HEK293 (cell line): ENCODE measurements around the gene RDX.
A peak's percentile ranks its signal among the peaks of the same experiment; 100 is the strongest.

Experiments
- CTCF ChIA-PET: fragments of 350-600 bp; formaldehyde crosslinking; extraction: SDS; loops from one replicate; lab custom pipeline; 2021; ENCODE audit warnings: antibody characterized with exemption; lab: Yijun Ruan, JAX
- POLR2A ChIA-PET: fragments of 300-600 bp; formaldehyde crosslinking; extraction: SDS; loops from one replicate; lab custom pipeline; 2020; ENCODE audit warnings: antibody characterized with exemption, inconsistent platforms; lab: Yijun Ruan, JAX
- H3K27ac ChIP-seq: fragments of 200-500 bp; sonication (Bioruptor generic); 2 replicates; pipeline ENCODE4 v1.5.1; 2014; ENCODE audit warnings: low read depth, low read length, control low read depth, inconsistent platforms; ENCODE audit errors: extremely low read depth
- H3K36me3 ChIP-seq, 2 experiments: fragments of 200-500 bp in 1 of 2; sonication (Bioruptor generic) in 1 of 2; 1 replicate in 1 of 2; 2 replicates in 1 of 2; pipeline ENCODE4 v1.5.1; 2014 to 2017; ENCODE audit warnings: inconsistent platforms in 2 of 2, low read length in 2 of 2; ENCODE audit not compliant: control insufficient read depth in 2 of 2, insufficient read depth in 1 of 2
- H3K4me1 ChIP-seq: fragments of 200-500 bp; sonication (Bioruptor generic); 2 replicates; pipeline ENCODE4 v1.5.1; 2014; ENCODE audit warnings: mild to moderate bottlenecking, low read length, inconsistent platforms; ENCODE audit not compliant: control insufficient read depth, insufficient read depth
- H3K4me3 ChIP-seq: 2 replicates; pipeline ENCODE4 v1.5.1; 2011; ENCODE audit warnings: low read depth, mild to moderate bottlenecking, control low read depth, low read length, moderate library complexity
- H3K9me3 ChIP-seq: fragments of 200-500 bp; sonication (Bioruptor generic); 2 replicates; pipeline ENCODE4 v1.5.1; 2014; ENCODE audit warnings: low read depth, low read length, inconsistent platforms; ENCODE audit not compliant: control insufficient read depth, insufficient read depth
- KLF1 ChIP-seq: fragments of 450-650 bp; formaldehyde crosslinking; IDR thresholded peaks from 2 replicates; pipeline ENCODE4 v1.5.1; 2016; ENCODE audit warnings: missing biosample characterization, missing genetic modification characterization
- KLF8 ChIP-seq: fragments of 450-650 bp; formaldehyde crosslinking; IDR thresholded peaks from 2 replicates; pipeline ENCODE4 v1.5.1; 2016; ENCODE audit warnings: missing biosample characterization, missing genetic modification characterization
- SALL2 ChIP-seq: fragments of 450-650 bp; formaldehyde crosslinking; IDR thresholded peaks from 2 replicates; pipeline ENCODE4 v1.5.0; 2017; ENCODE audit warnings: missing biosample characterization, mild to moderate bottlenecking, missing genetic modification characterization, borderline replicate concordance
- SP7 ChIP-seq: fragments of 450-650 bp; formaldehyde crosslinking; IDR thresholded peaks from 2 replicates; pipeline ENCODE4 v1.5.1; 2016; ENCODE audit warnings: missing biosample characterization, missing genetic modification characterization
- ZBTB17 ChIP-seq: fragments of 450-650 bp; formaldehyde crosslinking; IDR thresholded peaks from 2 replicates; pipeline ENCODE4 v1.5.1; 2016; ENCODE audit warnings: missing biosample characterization, missing genetic modification characterization
- ZBTB48 ChIP-seq: fragments of 450-650 bp; formaldehyde crosslinking; IDR thresholded peaks from 2 replicates; pipeline ENCODE4 v1.5.1; 2016; ENCODE audit warnings: missing biosample characterization, missing genetic modification characterization
- ZBTB7A ChIP-seq: fragments of 450-650 bp; formaldehyde crosslinking; IDR thresholded peaks from 2 replicates; pipeline ENCODE4 v1.5.1; 2016; ENCODE audit warnings: low read depth, missing biosample characterization, missing genetic modification characterization
- ZFP41 ChIP-seq: fragments of 450-650 bp; formaldehyde crosslinking; IDR thresholded peaks from 2 replicates; pipeline ENCODE4 v1.5.1; 2016; ENCODE audit warnings: missing biosample characterization, missing genetic modification characterization, borderline replicate concordance
- ZNF140 ChIP-seq: fragments of 450-650 bp; formaldehyde crosslinking; IDR thresholded peaks from 2 replicates; pipeline ENCODE4 v1.5.1; 2016; ENCODE audit warnings: missing biosample characterization, missing genetic modification characterization
- ZNF16 ChIP-seq: fragments of 450-650 bp; formaldehyde crosslinking; IDR thresholded peaks from 2 replicates; pipeline ENCODE4 v1.5.1; 2016; ENCODE audit warnings: low read depth, missing biosample characterization, missing genetic modification characterization
- ZNF211 ChIP-seq: fragments of 450-650 bp; formaldehyde crosslinking; IDR thresholded peaks from 2 replicates; pipeline ENCODE4 v1.5.1; 2016; ENCODE audit warnings: low read depth, missing biosample characterization, missing genetic modification characterization
- ZNF324 ChIP-seq: fragments of 450-650 bp; formaldehyde crosslinking; IDR thresholded peaks from 2 replicates; pipeline ENCODE4 v1.5.1; 2016; ENCODE audit warnings: missing biosample characterization, missing genetic modification characterization
- ZNF473 ChIP-seq: fragments of 450-650 bp; formaldehyde crosslinking; IDR thresholded peaks from 2 replicates; pipeline ENCODE4 v1.5.1; 2017; ENCODE audit warnings: missing biosample characterization, missing genetic modification characterization
- ZNF48 ChIP-seq: fragments of 450-650 bp; formaldehyde crosslinking; IDR thresholded peaks from 2 replicates; pipeline ENCODE4 v1.5.1; 2016; ENCODE audit warnings: missing biosample characterization, missing genetic modification characterization
- ZNF514 ChIP-seq: fragments of 450-650 bp; formaldehyde crosslinking; IDR thresholded peaks from 2 replicates; pipeline ENCODE4 v1.5.1; 2016; ENCODE audit warnings: missing biosample characterization, missing genetic modification characterization
- ZNF571 ChIP-seq: fragments of 450-650 bp; formaldehyde crosslinking; IDR thresholded peaks from 2 replicates; pipeline ENCODE4 v1.5.0; 2017; ENCODE audit warnings: missing biosample characterization, missing genetic modification characterization
- ZNF596 ChIP-seq: fragments of 450-650 bp; IDR thresholded peaks from 2 replicates; pipeline ENCODE4 v1.5.0; 2018; ENCODE audit warnings: missing biosample characterization, mild to moderate bottlenecking, missing genetic modification characterization, moderate library complexity
- ZNF600 ChIP-seq: fragments of 450-650 bp; formaldehyde crosslinking; IDR thresholded peaks from 2 replicates; pipeline ENCODE4 v1.5.1; 2016; ENCODE audit warnings: missing biosample characterization, missing genetic modification characterization
- ZNF792 ChIP-seq: fragments of 450-650 bp; formaldehyde crosslinking; IDR thresholded peaks from 2 replicates; pipeline ENCODE4 v1.5.1; 2016; ENCODE audit warnings: missing biosample characterization, missing genetic modification characterization
- TF ChIP-seq, protein P1 (sequence below): fragments of 450-650 bp; formaldehyde crosslinking; IDR thresholded peaks from 2 replicates; pipeline ENCODE4 v1.5.1; 2017; ENCODE audit warnings: missing biosample characterization, missing genetic modification characterization
- TF ChIP-seq, protein P2 (sequence below): fragments of 450-650 bp; formaldehyde crosslinking; IDR thresholded peaks from 2 replicates; pipeline ENCODE4 v1.5.1; 2017; ENCODE audit warnings: missing biosample characterization, missing genetic modification characterization
- TF ChIP-seq, protein P3 (sequence below): fragments of 450-650 bp; formaldehyde crosslinking; IDR thresholded peaks from 2 replicates; pipeline ENCODE4 v1.5.1; 2016; ENCODE audit warnings: missing biosample characterization, missing genetic modification characterization

Gene RDX

DNA sequence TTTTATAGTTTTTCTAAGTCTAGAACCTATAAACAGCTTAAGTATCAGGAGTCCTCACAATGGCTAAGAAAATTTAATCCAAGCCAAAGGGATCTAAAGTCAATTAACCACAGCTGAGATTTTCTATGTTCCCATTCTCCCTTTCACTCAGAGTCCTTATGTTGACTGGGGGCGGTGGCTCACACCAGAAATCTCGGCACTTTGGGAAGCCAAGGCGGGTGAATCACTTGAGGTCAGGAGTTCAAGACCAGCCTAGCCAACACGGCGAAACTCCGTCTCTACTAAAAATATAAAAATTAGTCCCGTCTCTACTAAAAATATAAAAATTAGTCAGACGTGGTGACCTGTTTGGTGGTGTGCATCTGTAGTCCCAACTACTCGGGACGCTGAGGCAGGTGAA, 6.9 kb downstream of the RDX start:
- H3K36me3 ChIP-seq, result peaks cover 0 to 6% of the 10 kb centered on the region in 2 experiments; a peak in 2 of 3 replicates
- no peak overlapping the region for H3K4me3 ChIP-seq
- H3K4me1 ChIP-seq, result no peaks in the 10 kb centered on the region
- TF ChIP-seq ZNF211 (tag by site-specific recombination), result no peak
- TF ChIP-seq ZNF16 (tag by site-specific recombination), result no peak
- TF ChIP-seq KLF8 (tag by site-specific recombination), result no peak
- TF ChIP-seq ZNF514 (tag by site-specific recombination), result no peak
- TF ChIP-seq, protein P1, sequence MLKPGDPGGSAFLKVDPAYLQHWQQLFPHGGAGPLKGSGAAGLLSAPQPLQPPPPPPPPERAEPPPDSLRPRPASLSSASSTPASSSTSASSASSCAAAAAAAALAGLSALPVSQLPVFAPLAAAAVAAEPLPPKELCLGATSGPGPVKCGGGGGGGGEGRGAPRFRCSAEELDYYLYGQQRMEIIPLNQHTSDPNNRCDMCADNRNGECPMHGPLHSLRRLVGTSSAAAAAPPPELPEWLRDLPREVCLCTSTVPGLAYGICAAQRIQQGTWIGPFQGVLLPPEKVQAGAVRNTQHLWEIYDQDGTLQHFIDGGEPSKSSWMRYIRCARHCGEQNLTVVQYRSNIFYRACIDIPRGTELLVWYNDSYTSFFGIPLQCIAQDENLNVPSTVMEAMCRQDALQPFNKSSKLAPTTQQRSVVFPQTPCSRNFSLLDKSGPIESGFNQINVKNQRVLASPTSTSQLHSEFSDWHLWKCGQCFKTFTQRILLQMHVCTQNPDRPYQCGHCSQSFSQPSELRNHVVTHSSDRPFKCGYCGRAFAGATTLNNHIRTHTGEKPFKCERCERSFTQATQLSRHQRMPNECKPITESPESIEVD (tag by site-specific recombination), result 0 out of 2 replicates have a peak, but pooled peaks have one; percentile 12
- H3K9me3 ChIP-seq, result no peaks in the 10 kb centered on the region
- H3K27ac ChIP-seq, result no peak overlapping the region
- POLR2A ChIA-PET, result interaction anchor here (0.7 kb wide), 1 partner anchor 63 kb away, joined by 5 read pairs; no protein-coding TSS in a partner anchor
- CTCF ChIA-PET, result interaction anchor here (0.6 to 1.0 kb wide), 2 partner anchors 12 to 47 kb away, joined by 3 to 5 read pairs; no protein-coding TSS in a partner anchor

DNA sequence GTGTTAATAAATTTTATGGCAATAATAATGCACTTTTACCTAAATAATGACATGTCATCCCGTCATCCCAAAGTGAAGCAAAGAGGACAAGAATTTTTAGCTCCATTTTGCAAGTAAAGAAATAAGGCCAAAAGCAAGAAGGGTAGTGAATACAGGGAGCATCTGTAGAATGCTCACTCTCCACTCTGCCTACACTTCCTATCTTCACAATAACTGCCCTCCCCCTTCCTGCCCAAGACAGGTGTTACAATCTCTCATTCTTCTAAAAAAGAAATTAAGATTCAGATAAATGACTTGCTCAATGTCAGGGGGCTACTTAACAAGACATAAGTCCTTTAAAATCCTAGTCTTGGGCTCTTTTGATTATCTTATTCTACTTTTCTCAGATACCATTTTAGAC, 8.9 kb downstream of the RDX start:
- H3K27ac ChIP-seq, result no peak overlapping the region
- H3K9me3 ChIP-seq, result no peaks in the 10 kb centered on the region
- H3K4me3 ChIP-seq, result no peak overlapping the region
- CTCF ChIA-PET, result interaction anchor here (0.8 to 1.6 kb wide), 2 partner anchors 15 to 87 kb away, joined by 3 to 4 read pairs; no protein-coding TSS in a partner anchor
- POLR2A ChIA-PET, result no interaction called here
- TF ChIP-seq, protein P2, sequence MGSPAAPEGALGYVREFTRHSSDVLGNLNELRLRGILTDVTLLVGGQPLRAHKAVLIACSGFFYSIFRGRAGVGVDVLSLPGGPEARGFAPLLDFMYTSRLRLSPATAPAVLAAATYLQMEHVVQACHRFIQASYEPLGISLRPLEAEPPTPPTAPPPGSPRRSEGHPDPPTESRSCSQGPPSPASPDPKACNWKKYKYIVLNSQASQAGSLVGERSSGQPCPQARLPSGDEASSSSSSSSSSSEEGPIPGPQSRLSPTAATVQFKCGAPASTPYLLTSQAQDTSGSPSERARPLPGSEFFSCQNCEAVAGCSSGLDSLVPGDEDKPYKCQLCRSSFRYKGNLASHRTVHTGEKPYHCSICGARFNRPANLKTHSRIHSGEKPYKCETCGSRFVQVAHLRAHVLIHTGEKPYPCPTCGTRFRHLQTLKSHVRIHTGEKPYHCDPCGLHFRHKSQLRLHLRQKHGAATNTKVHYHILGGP (tag by site-specific recombination), result no peak
- no peak for TF ChIP-seq ZNF514 (tag by site-specific recombination)
- no peak for TF ChIP-seq ZNF571 (tag by site-specific recombination)
- TF ChIP-seq ZBTB17 (tag by site-specific recombination), result no peak
- no peak for TF ChIP-seq ZBTB7A (tag by site-specific recombination)
- TF ChIP-seq ZFP41 (tag by site-specific recombination), result no peak
- TF ChIP-seq, protein P3, sequence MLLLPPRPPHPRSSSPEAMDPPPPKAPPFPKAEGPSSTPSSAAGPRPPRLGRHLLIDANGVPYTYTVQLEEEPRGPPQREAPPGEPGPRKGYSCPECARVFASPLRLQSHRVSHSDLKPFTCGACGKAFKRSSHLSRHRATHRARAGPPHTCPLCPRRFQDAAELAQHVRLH, result no peak
- TF ChIP-seq ZNF473 (tag by site-specific recombination), result no peak
- no peak for TF ChIP-seq KLF1 (tag by site-specific recombination)
- no peak for TF ChIP-seq ZNF48 (tag by site-specific recombination)
- no peak for TF ChIP-seq ZNF600 (tag by site-specific recombination)
- no peak for TF ChIP-seq ZNF596
- TF ChIP-seq SP7, result no peak
- TF ChIP-seq ZNF792 (tag by site-specific recombination), result no peak
- no peak for TF ChIP-seq ZBTB48 (tag by site-specific recombination)
- TF ChIP-seq SALL2, result no peak
- no peak for TF ChIP-seq ZNF140 (tag by site-specific recombination)
- no peak for TF ChIP-seq ZNF324
- H3K4me1 ChIP-seq, result no peaks in the 10 kb centered on the region
- H3K36me3 ChIP-seq, result peaks cover 0 to 6% of the 10 kb centered on the region in 2 experiments; a peak in 2 of 3 replicates
